MCF 10A (cell line): ENCODE results near the gene PAPPA2. TPM values are rescaled to one million over a fixed set of nuclear protein-coding genes. Genes with fewer than 3 reads are reported as not detected.
"Not testable (repeated sequence)": the region's sequence is repeated elsewhere in the genome, so short reads cannot be mapped to it uniquely, and the experiment has no call there.

Source experiments
- BruUV-seq: library from RNA; stranded (reverse); fragments of 400-500 nt; replicated peaks from 2 replicates; lab custom pipeline; 2021; lab: Mats Ljungman, UMichigan
- CTCF ChIA-PET: fragments of 300-600 bp; sonication (Branson Sonifier 250); formaldehyde crosslinking; extraction: SDS; loops from one replicate; lab custom pipeline; 2021; ENCODE audit warnings: antibody characterized with exemption, inconsistent platforms; lab: Yijun Ruan, JAX
- POLR2A ChIA-PET: fragments of 300-600, 350-650 bp; sonication (Branson Sonifier 250); formaldehyde crosslinking; extraction: SDS; loops from one replicate; lab custom pipeline; 2020; ENCODE audit warnings: antibody characterized with exemption, inconsistent platforms; lab: Yijun Ruan, JAX
- DNase-seq: peaks from one replicate; pipeline ENCODE4 v3.0.0-alpha.2; 2018; ENCODE audit not compliant: unreplicated experiment
- H3K27ac Mint-ChIP-seq: one replicate; pipeline ENCODE4 v1.8.0; 2022; ENCODE audit warnings: mild to moderate bottlenecking, low read depth, mixed read lengths; ENCODE audit not compliant: unreplicated experiment
- H3K27me3 Mint-ChIP-seq: one replicate; pipeline ENCODE4 v1.8.0; 2022; ENCODE audit warnings: mixed read lengths; ENCODE audit not compliant: insufficient read depth, unreplicated experiment
- H3K36me3 Mint-ChIP-seq: one replicate; pipeline ENCODE4 v1.8.0; 2022; ENCODE audit warnings: mild to moderate bottlenecking, moderate library complexity, mixed read lengths; ENCODE audit not compliant: insufficient read depth, unreplicated experiment
- H3K4me1 Mint-ChIP-seq: one replicate; pipeline ENCODE4 v1.8.0; 2022; ENCODE audit warnings: mixed read lengths; ENCODE audit not compliant: insufficient read depth, unreplicated experiment
- H3K4me3 Mint-ChIP-seq: one replicate; pipeline ENCODE4 v1.8.0; 2022; ENCODE audit warnings: mild to moderate bottlenecking, moderate library complexity, mixed read lengths; ENCODE audit not compliant: unreplicated experiment
- H3K9me3 Mint-ChIP-seq: one replicate; pipeline ENCODE4 v1.8.0; 2022; ENCODE audit warnings: mixed read lengths; ENCODE audit not compliant: unreplicated experiment
- CTCF ChIP-seq: fragments of 200-600 bp; IDR thresholded peaks from one replicate; pipeline ENCODE4 v1.8.0; 2022; ENCODE audit warnings: antibody characterized with exemption, mild to moderate bottlenecking; ENCODE audit not compliant: unreplicated experiment
- intact Hi-C: fragments of 100-400 bp; cut with micrococcal nuclease; formaldehyde crosslinking; loops from 2 replicates; pipeline ENCODE4 v1.14.1; 2022
- total RNA-seq: library from RNA; stranded (reverse); gene quantifications from 2 replicates; pipeline ENCODE4 v1.2.3, GENCODE V29; 2022

PAPPA2 gene
- total RNA-seq, 1 experiment from 2014 or later, result 11.5 TPM

GRCh38 chr1:176754676-176755075 lies 291.7 kb downstream of the PAPPA2 start:
- ChIA-PET CTCF (interaction anchor here (0.6 to 1.3 kb wide), 4 partner anchors 89 to 1504 kb away, joined by 3 to 5 read pairs (median 3); no protein-coding TSS in a partner anchor), POLR2A (interaction anchor here (0.7 kb wide), 1 partner anchor 139 kb away, joined by 3 read pairs; no protein-coding TSS in a partner anchor)
- H3K4me3 Mint-ChIP-seq, result no peak overlapping the region
- H3K27ac Mint-ChIP-seq, result no peak overlapping the region
- intact Hi-C loops, result no loop called here
- no peaks in the 10 kb centered on the region for H3K27me3 Mint-ChIP-seq
- no peaks in the 10 kb centered on the region for H3K4me1 Mint-ChIP-seq
- H3K36me3 Mint-ChIP-seq, result no peaks in the 10 kb centered on the region
- BruUV-seq, result no TSS peak
- DNase-seq, result no peak
- TF ChIP-seq CTCF, result no peak
- H3K9me3 Mint-ChIP-seq, result no peaks in the 10 kb centered on the region

GRCh38 chr1:176756817-176757216 lies 293.8 kb downstream of the PAPPA2 start:
- H3K36me3 Mint-ChIP-seq, DNase-seq, BruUV-seq, H3K27me3 Mint-ChIP-seq, H3K9me3 Mint-ChIP-seq, H3K4me3 Mint-ChIP-seq, H3K4me1 Mint-ChIP-seq, POLR2A ChIA-PET, CTCF ChIA-PET, intact Hi-C loops, H3K27ac Mint-ChIP-seq: not testable (repeated sequence)

GRCh38 chr1:176765608-176766007 lies 302.6 kb downstream of the PAPPA2 start:
- ChIA-PET POLR2A (no interaction called here), CTCF (interaction anchor here (0.6 kb wide), 1 partner anchor 205 kb away, joined by 5 read pairs; no protein-coding TSS in a partner anchor)
- Mint-ChIP-seq H3K9me3 (no peaks in the 10 kb centered on the region), H3K27me3 (no peaks in the 10 kb centered on the region), H3K4me3 (no peak overlapping the region), H3K36me3 (no peaks in the 10 kb centered on the region), H3K27ac (no peak overlapping the region), H3K4me1 (no peaks in the 10 kb centered on the region)
- TF ChIP-seq CTCF, result no peak
- DNase-seq, result no peak
- intact Hi-C loops, result no loop called here
- BruUV-seq, result no TSS peak

GRCh38 chr1:176766779-176767178 lies 303.8 kb downstream of the PAPPA2 start:
- H3K4me1 Mint-ChIP-seq, result no peaks in the 10 kb centered on the region
- DNase-seq, result no peak
- no peak overlapping the region for H3K4me3 Mint-ChIP-seq
- CTCF ChIA-PET, result interaction anchor here (0.6 to 0.8 kb wide), 5 partner anchors 18 to 1181 kb away, joined by 3 to 5 read pairs (median 3); no protein-coding TSS in a partner anchor
- no TSS peak for BruUV-seq
- no peaks in the 10 kb centered on the region for H3K27me3 Mint-ChIP-seq
- POLR2A ChIA-PET, result no interaction called here
- no peak overlapping the region for H3K27ac Mint-ChIP-seq
- no peaks in the 10 kb centered on the region for H3K9me3 Mint-ChIP-seq
- H3K36me3 Mint-ChIP-seq, result no peaks in the 10 kb centered on the region
- intact Hi-C loops, result no loop called here
- no peak for TF ChIP-seq CTCF

- DNase-seq, result no peak
- CTCF ChIA-PET, result interaction anchor here (0.7 to 2.0 kb wide), 3 partner anchors 14 to 113 kb away, joined by 3 to 5 read pairs (median 3); no protein-coding TSS in a partner anchor
- no peak for TF ChIP-seq CTCF
- BruUV-seq, result no TSS peak
- Mint-ChIP-seq H3K9me3 (no peaks in the 10 kb centered on the region), H3K27me3 (no peaks in the 10 kb centered on the region), H3K4me3 (no peak overlapping the region), H3K27ac (no peak overlapping the region), H3K4me1 (no peaks in the 10 kb centered on the region), H3K36me3 (no peaks in the 10 kb centered on the region)
- intact Hi-C loops, result no loop called here
- POLR2A ChIA-PET, result no interaction called here
Observed at GRCh38 chr1:176767714-176768136, 304.8 kb downstream of the PAPPA2 start.
